Peyer's patch (tissue), 4 donors: ENCODE results near the gene SMAD2. TPM values are rescaled to one million over a fixed set of nuclear protein-coding genes. Genes with fewer than 3 reads are reported as not detected.

Experiments
- DNase-seq, 3 donors: peaks; one replicate each; pipeline ENCODE4 v3.0.0-alpha.2; 2017 to 2019
- H3K27ac ChIP-seq, 4 donors: fragments of 200-600 bp; sonication (generic); one replicate each; pipeline ENCODE4 v1.5.1; 2016 to 2019
- H3K27me3 ChIP-seq, 2 donors: fragments of 200-600 bp; sonication (generic); one replicate each; pipeline ENCODE4 v1.5.1; 2019
- H3K36me3 ChIP-seq, 3 donors: fragments of 200-600 bp; sonication (generic); one replicate each; pipeline ENCODE4 v1.5.1; 2016 to 2019
- H3K4me1 ChIP-seq, 4 donors: fragments of 200-600 bp; sonication (generic); one replicate each; pipeline ENCODE4 v1.5.1; 2016 to 2019
- H3K4me3 ChIP-seq, 4 donors: fragments of 200-600 bp; sonication (generic); 1 replicate in 3 of 4; 2 replicates in 1 of 4; pipeline ENCODE4 v1.5.1; 2016 to 2019; ENCODE audit warnings: mild to moderate bottlenecking in 1 of 4
- H3K9me3 ChIP-seq, 4 donors: fragments of 200-600 bp; sonication (generic); one replicate each; pipeline ENCODE4 v1.5.1; 2016 to 2019; ENCODE audit warnings: mild to moderate bottlenecking in 1 of 4
- CTCF ChIP-seq, 6 experiments: fragments of 450-650 bp in 4 of 6; fragments of 200-600 bp in 2 of 6; sonication (generic) in 1 of 6; IDR thresholded peaks; one replicate each; pipeline ENCODE4 v1.5.1; 2017 to 2019; ENCODE audit warnings: antibody characterized with exemption in 6 of 6, mild to moderate bottlenecking in 3 of 6, moderate library complexity in 1 of 6
- POLR2A ChIP-seq, 2 donors: fragments of 450-650 bp; IDR thresholded peaks; one replicate each; pipeline ENCODE4 v1.5.1; 2017; ENCODE audit warnings: antibody characterized with exemption in 2 of 2, mild to moderate bottlenecking in 2 of 2, moderate library complexity in 2 of 2
- total RNA-seq, 4 donors: library from RNA; depleted of rRNA; stranded (reverse); fragments of >200 nt; gene quantifications; one replicate each; pipeline ENCODE4 v1.1.0, GENCODE V29; 2016

Gene SMAD2
- total RNA-seq, 4 donors from 2014 or later = 26.9 to 53.6 (median 38.6) TPM

DNA sequence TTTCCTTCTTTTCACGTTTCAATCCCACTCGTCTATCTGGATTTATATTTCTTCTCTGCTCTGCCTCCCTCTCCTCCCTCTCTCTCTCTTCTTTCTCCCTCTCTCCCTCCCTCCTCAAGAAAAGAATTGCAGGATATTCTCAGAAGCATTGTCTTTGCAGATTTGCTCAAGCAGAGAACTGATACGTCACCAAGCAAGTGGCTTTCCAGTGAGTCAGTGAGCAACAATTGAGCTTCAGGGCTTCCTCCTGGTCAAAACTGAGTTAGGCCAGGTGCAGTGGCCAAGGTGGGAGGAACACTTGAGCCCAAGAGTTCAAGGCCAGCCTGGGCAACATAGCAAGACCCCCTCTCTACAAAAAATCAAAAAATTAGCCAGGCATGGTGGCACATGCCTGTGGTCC, 151.1 kb downstream of the SMAD2 start:
- Histone ChIP-seq H3K36me3 (no peaks in the 10 kb centered on the region), H3K27ac (no peak overlapping the region), H3K27me3 (no peaks in the 10 kb centered on the region), H3K9me3 (peaks cover 0 to 7% (median 2%) of the 10 kb centered on the region in 4 donors), H3K4me3 (no peak overlapping the region), H3K4me1 (no peaks in the 10 kb centered on the region)
- DNase-seq = no peak
- TF ChIP-seq POLR2A (IDR thresholded peaks at IDR 0.05) = no peak
- TF ChIP-seq CTCF (IDR thresholded peaks at IDR 0.05) = no peak

DNA sequence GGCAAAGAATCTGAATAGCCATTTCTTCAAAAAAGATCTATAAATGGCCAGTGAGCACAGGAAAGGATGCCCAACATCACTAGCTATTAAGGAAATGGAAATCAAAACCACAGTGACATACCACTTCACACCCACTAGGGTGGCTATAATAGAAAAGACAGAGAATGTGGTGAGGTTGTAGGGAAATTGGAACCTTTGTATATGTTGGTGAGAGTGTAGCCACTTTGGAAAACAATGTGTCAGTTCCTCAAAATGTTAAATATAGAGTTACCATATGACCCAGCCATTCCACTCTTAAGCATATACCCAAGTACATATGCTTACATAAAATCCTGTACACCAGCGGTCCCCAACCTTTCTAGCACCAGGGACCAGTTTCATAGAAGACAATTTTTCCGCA, 152.8 kb downstream of the SMAD2 start:
- DNase-seq = no peak

DNA sequence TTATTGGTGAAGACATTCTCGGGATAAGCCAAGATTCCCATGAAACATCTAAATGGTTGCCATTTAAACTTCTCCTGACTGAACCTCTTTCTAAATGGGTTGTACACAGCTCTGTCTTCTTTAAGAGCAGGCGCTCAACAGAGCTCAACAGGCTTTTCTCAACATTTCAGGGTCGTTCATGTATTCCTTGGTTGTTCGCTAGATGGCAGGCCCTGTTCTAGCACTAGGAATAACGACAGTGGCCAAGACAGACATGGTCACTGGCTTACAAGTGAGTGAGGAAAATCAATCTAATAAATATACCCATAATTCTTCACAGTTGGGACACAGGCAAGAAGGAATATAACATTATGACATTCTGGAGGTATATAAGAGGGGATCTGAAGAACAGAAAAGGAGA, 154.5 kb downstream of the SMAD2 start:
- TF ChIP-seq POLR2A (IDR thresholded peaks at IDR 0.05) = no peak
- TF ChIP-seq CTCF (IDR thresholded peaks at IDR 0.05) = no peak
- no peaks in the 10 kb centered on the region for H3K36me3 ChIP-seq
- no peak overlapping the region for H3K4me3 ChIP-seq
- no peaks in the 10 kb centered on the region for H3K4me1 ChIP-seq
- DNase-seq = no peak
- no peaks in the 10 kb centered on the region for H3K9me3 ChIP-seq
- no peaks in the 10 kb centered on the region for H3K27me3 ChIP-seq
- H3K27ac ChIP-seq = no peak overlapping the region

More for the DNA sequence above, 152.8 kb downstream of the SMAD2 start:
- Histone ChIP-seq H3K27me3 (no peaks in the 10 kb centered on the region), H3K4me3 (no peak overlapping the region), H3K9me3 (no peaks in the 10 kb centered on the region), H3K27ac (no peak overlapping the region), H3K4me1 (no peaks in the 10 kb centered on the region), H3K36me3 (no peaks in the 10 kb centered on the region)
- TF ChIP-seq CTCF (IDR thresholded peaks at IDR 0.05) (no peak), POLR2A (IDR thresholded peaks at IDR 0.05) (no peak)

DNA sequence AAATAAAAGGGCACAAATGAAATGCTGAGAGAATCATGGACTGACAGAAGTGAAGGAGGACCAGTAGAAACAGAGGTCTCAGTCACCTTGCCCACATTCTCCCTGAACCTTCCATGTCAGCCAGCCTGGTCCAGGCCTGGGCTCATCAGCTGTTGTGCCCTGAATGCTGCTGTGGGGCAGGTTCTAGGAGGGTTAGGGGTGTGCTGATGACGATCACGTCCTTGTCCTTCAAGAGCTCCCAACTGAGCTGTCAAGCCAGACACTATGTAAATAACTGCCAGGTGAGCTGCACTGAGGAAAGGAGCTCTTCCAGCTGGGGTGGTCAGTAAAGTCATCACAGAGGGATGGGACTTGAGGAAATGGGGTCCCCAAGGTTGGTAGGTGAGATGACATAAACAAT, 156.5 kb downstream of the SMAD2 start:
- Histone ChIP-seq H3K27me3 (no peaks in the 10 kb centered on the region), H3K4me3 (no peak overlapping the region), H3K9me3 (no peaks in the 10 kb centered on the region), H3K4me1 (no peaks in the 10 kb centered on the region), H3K36me3 (no peaks in the 10 kb centered on the region), H3K27ac (no peak overlapping the region)
- no peak for DNase-seq
- TF ChIP-seq CTCF (IDR thresholded peaks at IDR 0.05) = no peak
- no peak for TF ChIP-seq POLR2A (IDR thresholded peaks at IDR 0.05)

- no peaks in the 10 kb centered on the region for H3K36me3 ChIP-seq
- no peak for TF ChIP-seq POLR2A (IDR thresholded peaks at IDR 0.05)
- peak; percentile 41 to 88 (median 78) for TF ChIP-seq CTCF (IDR thresholded peaks at IDR 0.05)
- H3K4me1 ChIP-seq = no peaks in the 10 kb centered on the region
- no peak overlapping the region for H3K27ac ChIP-seq
- no peaks in the 10 kb centered on the region for H3K9me3 ChIP-seq
- no peak overlapping the region for H3K4me3 ChIP-seq
- DNase-seq = peak; percentile 27 to 79 (median 74)
- no peaks in the 10 kb centered on the region for H3K27me3 ChIP-seq
Measured at GRCh38 chr18:47772374-47773248, 157.8 kb downstream of the SMAD2 start.
